Measurements from ENCODE around the gene DOCK10.

DNA sequence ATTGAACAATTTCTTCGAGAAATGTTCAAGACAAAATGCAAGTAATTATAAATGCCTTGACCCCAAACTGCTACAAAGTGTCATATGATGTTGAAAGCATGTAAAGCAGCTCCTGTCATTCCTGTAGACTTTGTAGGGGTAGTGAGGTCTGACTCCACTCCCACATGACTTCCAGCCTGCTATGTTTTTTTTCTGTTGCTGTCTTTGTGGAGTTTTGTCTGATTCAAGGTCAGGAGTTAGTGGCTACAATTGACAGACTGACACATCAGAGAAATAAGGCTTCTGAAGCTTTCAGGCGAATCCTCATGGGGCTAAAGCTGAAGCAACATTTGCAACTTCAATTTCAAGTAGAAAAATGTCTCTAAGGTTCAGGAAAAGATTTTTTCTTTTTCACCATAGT is 262.2 kb downstream of the DOCK10 start:
- TF ChIP-seq POLR2A (IDR thresholded peaks at IDR 0.05), result no peak
- TF ChIP-seq, protein P1, sequence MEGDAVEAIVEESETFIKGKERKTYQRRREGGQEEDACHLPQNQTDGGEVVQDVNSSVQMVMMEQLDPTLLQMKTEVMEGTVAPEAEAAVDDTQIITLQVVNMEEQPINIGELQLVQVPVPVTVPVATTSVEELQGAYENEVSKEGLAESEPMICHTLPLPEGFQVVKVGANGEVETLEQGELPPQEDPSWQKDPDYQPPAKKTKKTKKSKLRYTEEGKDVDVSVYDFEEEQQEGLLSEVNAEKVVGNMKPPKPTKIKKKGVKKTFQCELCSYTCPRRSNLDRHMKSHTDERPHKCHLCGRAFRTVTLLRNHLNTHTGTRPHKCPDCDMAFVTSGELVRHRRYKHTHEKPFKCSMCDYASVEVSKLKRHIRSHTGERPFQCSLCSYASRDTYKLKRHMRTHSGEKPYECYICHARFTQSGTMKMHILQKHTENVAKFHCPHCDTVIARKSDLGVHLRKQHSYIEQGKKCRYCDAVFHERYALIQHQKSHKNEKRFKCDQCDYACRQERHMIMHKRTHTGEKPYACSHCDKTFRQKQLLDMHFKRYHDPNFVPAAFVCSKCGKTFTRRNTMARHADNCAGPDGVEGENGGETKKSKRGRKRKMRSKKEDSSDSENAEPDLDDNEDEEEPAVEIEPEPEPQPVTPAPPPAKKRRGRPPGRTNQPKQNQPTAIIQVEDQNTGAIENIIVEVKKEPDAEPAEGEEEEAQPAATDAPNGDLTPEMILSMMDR (IDR thresholded peaks at IDR 0.05), result no peak
- TF ChIP-seq EP300 (IDR thresholded peaks at IDR 0.05), result no peak
